Stimulated activated CD8-positive, alpha-beta memory T cell treated with anti-CD3 and anti-CD28 coated beads, Interleukin-15, amount 100 ng/mL, for 1 hour (primary cell): Measurements from ENCODE around the gene BEST3.
"Not testable (repeated sequence)": the region's sequence is repeated elsewhere in the genome, so short reads cannot be mapped to it uniquely, and the experiment has no call there.

Experiments used
- DNase-seq: peaks from one replicate; pipeline ENCODE4 v3.0.0-alpha.2; 2020; ENCODE audit warnings: low read depth

BEST3 gene

GRCh38 chr12:69648476-69648875, 50.6 kb downstream of the BEST3 start:
- no peak for DNase-seq

GRCh38 chr12:69647178-69647577, 51.9 kb downstream of the BEST3 start:
- no peak for DNase-seq

- no peak for DNase-seq
Measured at GRCh38 chr12:69645031-69645430, 54.1 kb downstream of the BEST3 start.

- no peak for DNase-seq
Measured at GRCh38 chr12:69644511-69644910, 54.6 kb downstream of the BEST3 start.

GRCh38 chr12:69642531-69642930, 56.6 kb downstream of the BEST3 start:
- DNase-seq: no peak

- DNase-seq: no peak
Measured at GRCh38 chr12:69641546-69641945, 57.6 kb downstream of the BEST3 start.

- DNase-seq: peak; percentile 14
Measured at GRCh38 chr12:69639400-69640016, 59.6 kb downstream of the BEST3 start.

- no peak for DNase-seq
Measured at GRCh38 chr12:69633061-69633460, 66.0 kb downstream of the BEST3 start.

GRCh38 chr12:69630191-69630590, 68.9 kb downstream of the BEST3 start:
- DNase-seq: no peak

- no peak for DNase-seq
Measured at GRCh38 chr12:69627501-69627900, 71.6 kb downstream of the BEST3 start.

- DNase-seq: no peak
Measured at GRCh38 chr12:69623970-69624369, 75.1 kb downstream of the BEST3 start.

- DNase-seq: no peak
Measured at GRCh38 chr12:69621551-69621950, 77.6 kb downstream of the BEST3 start.

GRCh38 chr12:69620921-69621320, 78.2 kb downstream of the BEST3 start:
- no peak for DNase-seq

- no peak for DNase-seq
Measured at GRCh38 chr12:69620077-69620476, 79.0 kb downstream of the BEST3 start.

GRCh38 chr12:69619050-69619449, 80.1 kb downstream of the BEST3 start:
- DNase-seq: no peak

GRCh38 chr12:69616025-69616424, 83.1 kb downstream of the BEST3 start:
- DNase-seq: no peak

GRCh38 chr12:69613351-69613750, 85.8 kb downstream of the BEST3 start:
- no peak for DNase-seq

GRCh38 chr12:69610729-69611128, 88.4 kb downstream of the BEST3 start, which contains the start of gene LRRC10:
Gene LRRC10 (minus strand): TSS chr12:69610907. CDS start chr12:69610838, 69 bp downstream.
- no peak for DNase-seq

GRCh38 chr12:69610126-69610525, 89.0 kb downstream of the BEST3 start:
- no peak for DNase-seq

GRCh38 chr12:69608114-69608513, 91.0 kb downstream of the BEST3 start:
- no peak for DNase-seq

- DNase-seq: not testable (repeated sequence)
Measured at GRCh38 chr12:69604275-69604674, 94.8 kb downstream of the BEST3 start.
